Caki2 (cell line): ENCODE data around the gene CRLF2. TPM values are rescaled to one million over a fixed set of nuclear protein-coding genes. Genes with fewer than 3 reads are reported as not detected.
"Not testable (repeated sequence)": the region's sequence is repeated elsewhere in the genome, so short reads cannot be mapped to it uniquely, and the experiment has no call there.

Experiments
- DNase-seq: peaks from one replicate; pipeline ENCODE4 v3.0.0-alpha.2; 2015; ENCODE audit warnings: low read depth
- in situ Hi-C: cut with HindIII; loops from 2 replicates; pipeline ENCODE4 v1.10.0; 2016; ENCODE audit warnings: low sequenced_read_pairs, low pct_unique_long_range_greater_than_20kb, mixed read lengths
- total RNA-seq: library from RNA; depleted of rRNA; stranded (reverse); fragments of >200 nt; shearing (Covaris generic); gene quantifications from 2 replicates; pipeline ENCODE4 v1.2.3, GENCODE V29; 2014; ENCODE audit warnings: low replicate concordance; rRNA removed

The CRLF2 gene
- total RNA-seq = 0.34 TPM in 1 of 2 replicates, not detected in the other

DNA sequence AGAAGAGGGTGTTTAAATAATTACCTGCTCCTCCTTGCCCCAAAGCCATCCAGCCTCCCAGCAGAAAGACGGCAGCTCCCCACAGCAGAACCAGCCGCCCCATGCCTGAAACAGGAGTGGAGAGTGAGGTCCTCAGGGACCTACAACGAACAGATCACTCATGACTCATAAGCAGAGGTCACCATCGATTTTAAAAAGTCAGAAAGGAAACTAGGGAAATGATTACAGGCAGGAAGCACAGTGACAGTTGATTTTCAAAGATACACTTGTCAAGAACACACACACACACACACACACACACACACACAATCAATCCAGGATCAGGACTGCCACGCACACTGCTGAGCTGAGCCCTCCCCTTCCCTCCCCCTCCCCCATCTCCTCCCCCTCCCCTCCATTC, at the start of gene CRLF2:
TSS of gene CRLF2 (minus strand) at position 118 of the 400 bp plus-strand sequence. CDS start at position 103, 15 bp downstream.
- in situ Hi-C loops = no loop called here
- peak; percentile 46 for DNase-seq

DNA sequence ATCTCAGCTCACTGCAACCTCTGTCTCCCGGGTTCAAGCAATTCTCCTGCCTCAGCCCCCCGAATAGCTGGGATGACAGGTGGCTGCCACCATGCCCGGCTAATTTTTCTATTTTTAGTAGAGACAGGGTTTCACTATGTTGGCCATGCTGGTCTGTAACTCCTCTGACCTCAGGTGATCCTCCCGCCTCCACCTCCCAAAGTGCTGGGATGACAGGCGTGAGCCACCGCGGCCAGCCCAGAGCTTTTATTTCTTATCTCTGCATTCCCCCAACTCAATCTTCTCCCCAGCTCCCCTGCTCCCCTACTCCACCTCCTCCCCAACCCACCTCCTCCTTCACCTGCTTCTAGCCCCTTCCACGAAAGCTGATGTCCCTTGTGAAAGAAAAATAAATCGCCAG, 49.3 kb upstream of the CRLF2 start:
- DNase-seq, in situ Hi-C loops: not testable (repeated sequence)

- in situ Hi-C loops = no loop called here
- no peak for DNase-seq
Measured at GRCh38 chrX:1261285-1261684, 48.8 kb upstream of the CRLF2 start.

GRCh38 chrX:1252861-1253260, 40.4 kb upstream of the CRLF2 start:
- in situ Hi-C loops = no loop called here
- no peak for DNase-seq

- DNase-seq = no peak
- in situ Hi-C loops = no loop called here
Measured at GRCh38 chrX:1249101-1249887, 36.8 kb upstream of the CRLF2 start.

DNA sequence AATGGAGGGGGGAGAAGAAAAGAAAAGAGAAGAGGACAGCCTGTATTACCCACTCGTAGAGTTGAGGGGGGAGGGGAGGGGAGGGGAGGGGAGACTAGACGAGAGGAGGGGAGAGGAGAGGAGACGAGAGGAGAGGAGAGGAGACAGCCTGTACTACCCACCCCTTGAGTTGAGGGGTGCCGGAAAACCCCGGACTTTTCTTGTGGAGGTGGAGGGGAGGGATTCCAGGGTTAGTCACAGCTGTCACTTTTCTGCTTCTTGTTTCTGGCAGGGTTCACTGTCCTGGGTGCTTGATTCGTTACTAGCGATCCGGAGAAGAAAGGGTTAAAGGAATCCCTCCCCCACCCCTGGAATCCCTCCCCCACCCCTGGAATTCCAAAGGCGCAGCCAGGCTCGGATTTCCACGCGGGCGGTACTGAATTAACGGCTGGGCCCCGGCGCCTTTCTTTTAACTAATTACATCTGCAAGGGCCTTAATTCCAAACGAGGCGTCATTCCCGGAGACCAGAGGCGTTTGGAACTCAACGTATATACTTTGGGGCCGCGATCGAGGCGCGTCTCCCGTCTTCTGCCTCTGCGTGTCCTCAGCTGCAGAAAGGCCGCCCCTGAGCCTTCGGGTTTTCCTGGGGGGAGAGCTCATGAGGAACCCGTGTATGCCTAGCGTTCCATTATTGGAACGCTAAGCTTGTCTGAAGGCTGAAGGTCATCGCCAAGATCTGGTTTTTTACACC, 36.0 kb upstream of the CRLF2 start:
- in situ Hi-C loops = no loop called here
- no peak for DNase-seq

DNA sequence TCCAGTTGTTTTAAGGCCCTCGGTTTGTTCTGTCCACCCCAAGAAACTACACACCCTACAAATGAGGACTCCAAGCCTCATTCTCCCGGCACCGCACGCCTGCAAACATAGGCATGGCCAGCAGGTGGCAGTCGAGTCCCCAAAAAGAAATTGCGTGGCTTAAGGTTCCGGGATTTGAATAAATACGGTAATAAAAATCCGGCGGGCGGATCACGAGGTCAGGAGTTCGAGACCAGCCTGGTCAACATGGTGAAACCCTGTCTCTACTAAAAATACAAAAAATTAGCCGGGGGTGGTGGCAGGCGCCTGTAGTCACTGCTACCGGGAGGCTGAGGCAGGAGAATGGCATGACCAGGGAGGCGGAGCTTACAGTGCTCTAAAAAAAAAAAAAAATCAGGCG, 34.4 kb upstream of the CRLF2 start:
- DNase-seq = peak; percentile 55
- in situ Hi-C loops = no loop called here

- peak; percentile 23 for DNase-seq
- in situ Hi-C loops = no loop called here
Measured at GRCh38 chrX:1244164-1245076, 32.0 kb upstream of the CRLF2 start.

GRCh38 chrX:1242891-1243402, 30.5 kb upstream of the CRLF2 start:
- peak; percentile 69 for DNase-seq
- in situ Hi-C loops = no loop called here

- DNase-seq, in situ Hi-C loops: not testable (repeated sequence)
Measured at GRCh38 chrX:1240551-1240950, 28.1 kb upstream of the CRLF2 start.

- no peak for DNase-seq
- in situ Hi-C loops = no loop called here
Measured at GRCh38 chrX:1239681-1240142, 27.3 kb upstream of the CRLF2 start.

DNA sequence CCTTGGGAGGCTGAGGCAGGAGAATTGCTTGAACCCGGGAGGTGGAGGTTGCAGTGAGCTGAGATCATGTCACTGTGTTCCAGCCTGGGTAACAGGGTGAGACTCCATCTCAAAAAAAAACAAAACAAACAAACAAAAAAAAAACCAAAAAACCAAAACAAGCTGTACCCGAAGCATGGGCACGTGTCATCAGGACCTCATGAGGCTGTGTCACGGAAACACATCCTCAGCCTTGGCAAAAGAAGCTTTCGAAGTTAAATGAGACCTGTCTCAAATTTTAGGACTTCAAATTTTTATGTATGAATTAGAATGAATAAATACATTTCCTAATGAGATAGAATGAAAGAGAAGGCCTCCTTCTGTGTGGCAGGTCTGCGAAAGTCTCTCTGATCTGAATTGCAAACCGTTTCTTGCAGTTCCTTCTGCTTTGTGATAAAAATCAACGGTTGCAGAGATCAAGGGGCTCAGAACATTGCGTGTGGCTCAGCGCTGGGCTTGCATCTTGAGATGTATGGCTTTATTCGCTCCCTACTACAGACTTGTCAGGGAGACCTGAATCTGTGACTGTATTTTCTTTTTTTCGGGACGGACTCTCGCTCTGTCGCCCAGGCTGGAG, 19.5 kb upstream of the CRLF2 start:
- no peak for DNase-seq
- in situ Hi-C loops = no loop called here

DNA sequence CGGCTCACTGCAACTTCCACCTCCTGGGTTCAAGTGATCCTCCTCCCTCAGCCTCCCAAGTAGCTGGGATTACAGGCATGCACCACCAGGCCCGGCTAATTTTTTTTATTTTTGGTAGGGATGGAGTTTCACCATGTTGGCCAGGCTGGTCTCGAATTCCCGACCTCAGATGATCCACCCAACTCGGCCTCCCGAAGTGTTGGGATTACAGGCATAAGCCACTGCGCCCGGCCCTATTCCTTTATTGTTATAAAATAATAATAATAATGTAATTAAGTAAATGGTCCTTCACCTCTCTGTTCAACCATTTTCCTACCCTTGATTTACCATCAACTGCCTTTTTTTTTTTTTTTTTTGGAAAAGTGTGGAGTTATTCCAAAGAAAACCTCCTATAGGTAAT, 15.7 kb upstream of the CRLF2 start:
- DNase-seq, in situ Hi-C loops: not testable (repeated sequence)

GRCh38 chrX:1226249-1226648, 13.8 kb upstream of the CRLF2 start:
- in situ Hi-C loops = no loop called here
- no peak for DNase-seq

- no peak for DNase-seq
- in situ Hi-C loops = no loop called here
Measured at GRCh38 chrX:1224954-1225353, 12.5 kb upstream of the CRLF2 start.

GRCh38 chrX:1223242-1223600, 10.8 kb upstream of the CRLF2 start:
- DNase-seq = no peak
- in situ Hi-C loops = no loop called here

DNA sequence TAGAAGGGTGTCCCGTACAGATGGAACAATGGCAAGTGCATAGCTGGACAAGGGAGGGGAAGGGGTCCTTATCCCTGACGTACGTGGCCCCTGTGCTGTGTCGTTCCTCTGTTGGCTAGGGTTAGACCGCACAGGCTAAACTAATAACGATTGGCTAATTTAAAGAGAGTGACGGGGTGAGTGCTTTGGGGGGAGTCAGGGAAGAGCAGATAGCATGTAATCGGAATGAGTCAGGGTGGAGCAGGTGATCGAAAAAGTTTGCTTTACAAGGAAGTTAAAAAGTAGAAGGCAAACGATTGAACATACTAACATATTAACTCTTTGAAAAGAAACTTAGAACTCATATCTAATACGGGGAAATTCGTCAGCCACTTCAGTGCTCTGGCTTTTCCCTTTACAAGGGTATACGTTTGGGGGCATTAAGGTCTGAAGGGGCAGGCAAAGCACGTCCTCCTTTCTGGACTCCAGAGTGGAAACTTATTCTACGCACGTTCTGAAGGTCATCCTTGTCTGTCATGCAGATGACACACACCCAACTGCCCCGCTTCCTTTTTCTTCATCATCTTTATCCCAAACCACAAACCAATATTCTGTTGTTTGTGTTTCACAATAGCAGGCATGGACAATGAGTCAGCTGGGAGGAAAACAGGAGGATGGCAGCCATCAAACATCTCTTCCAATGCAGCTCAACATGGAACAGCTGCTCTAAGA, 10.2 kb upstream of the CRLF2 start:
- in situ Hi-C loops = no loop called here
- DNase-seq = peak; percentile 23
